ENCODE data around the gene DEUP1.

DNA sequence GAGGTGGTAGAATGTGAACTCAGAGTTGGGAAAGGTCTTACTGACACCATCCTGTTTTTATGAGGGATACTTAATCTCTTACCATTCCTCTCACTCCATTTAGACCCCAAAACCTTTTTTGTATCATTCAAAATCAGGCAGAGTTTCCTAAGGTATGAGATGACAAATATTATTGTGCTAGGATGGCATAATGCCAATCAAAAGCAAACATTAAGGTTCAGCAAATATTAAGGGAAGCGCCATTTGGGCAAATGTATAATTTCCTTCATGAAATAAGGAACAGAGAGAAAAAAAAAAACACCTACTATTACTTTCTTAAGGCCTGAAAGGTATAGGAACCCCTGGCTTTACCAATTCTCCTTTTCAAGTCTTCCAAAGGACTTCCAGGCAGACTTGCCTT, 150.2 kb downstream of the DEUP1 start:
- TF ChIP-seq, protein P1, sequence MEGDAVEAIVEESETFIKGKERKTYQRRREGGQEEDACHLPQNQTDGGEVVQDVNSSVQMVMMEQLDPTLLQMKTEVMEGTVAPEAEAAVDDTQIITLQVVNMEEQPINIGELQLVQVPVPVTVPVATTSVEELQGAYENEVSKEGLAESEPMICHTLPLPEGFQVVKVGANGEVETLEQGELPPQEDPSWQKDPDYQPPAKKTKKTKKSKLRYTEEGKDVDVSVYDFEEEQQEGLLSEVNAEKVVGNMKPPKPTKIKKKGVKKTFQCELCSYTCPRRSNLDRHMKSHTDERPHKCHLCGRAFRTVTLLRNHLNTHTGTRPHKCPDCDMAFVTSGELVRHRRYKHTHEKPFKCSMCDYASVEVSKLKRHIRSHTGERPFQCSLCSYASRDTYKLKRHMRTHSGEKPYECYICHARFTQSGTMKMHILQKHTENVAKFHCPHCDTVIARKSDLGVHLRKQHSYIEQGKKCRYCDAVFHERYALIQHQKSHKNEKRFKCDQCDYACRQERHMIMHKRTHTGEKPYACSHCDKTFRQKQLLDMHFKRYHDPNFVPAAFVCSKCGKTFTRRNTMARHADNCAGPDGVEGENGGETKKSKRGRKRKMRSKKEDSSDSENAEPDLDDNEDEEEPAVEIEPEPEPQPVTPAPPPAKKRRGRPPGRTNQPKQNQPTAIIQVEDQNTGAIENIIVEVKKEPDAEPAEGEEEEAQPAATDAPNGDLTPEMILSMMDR (IDR thresholded peaks at IDR 0.05; ENCODE audit: low read length): no peak
- TF ChIP-seq EZH2 (IDR thresholded peaks at IDR 0.05; ENCODE audit: borderline replicate concordance, low read length): no peak
